HepG2 (cell line): ENCODE results near the gene SOHLH2.

Experiments
- ASH2L ChIP-seq: fragments of 300-600, 200-600 bp; sonication (generic); IDR thresholded peaks from 2 replicates; pipeline ENCODE4 v1.7.0; 2017; ENCODE audit warnings: low read depth, mild to moderate bottlenecking, moderate library complexity, mixed read lengths, low read length; ENCODE audit not compliant: insufficient read length
- EP300 ChIP-seq, 3 experiments: sonication (generic) in 1 of 3; formaldehyde crosslinking in 1 of 3; IDR thresholded peaks; 2 replicates each; pipeline versions ENCODE4 v1.5.1 to v1.6.1; 2011 to 2020; ENCODE audit warnings: low read depth in 2 of 3, low read length in 2 of 3, borderline replicate concordance in 1 of 3, improper control_type of control experiment in 1 of 3, mild to moderate bottlenecking in 1 of 3, missing genetic modification reagents in 1 of 3, moderate library complexity in 1 of 3
- HDAC2 ChIP-seq: sonication (generic); formaldehyde crosslinking; IDR thresholded peaks from 2 replicates; pipeline ENCODE4 v1.4.0; 2020; ENCODE audit warnings: missing genetic modification reagents
- KAT8 ChIP-seq: IDR thresholded peaks from 2 replicates; pipeline ENCODE4 v1.6.1; 2016; ENCODE audit warnings: missing genetic modification reagents, missing compliant biosample characterization
- KDM4B ChIP-seq: sonication (generic); formaldehyde crosslinking; IDR thresholded peaks from 2 replicates; pipeline ENCODE4 v1.4.0; 2020; ENCODE audit warnings: missing genetic modification reagents
- MYC ChIP-seq: sonication (generic); formaldehyde crosslinking; IDR thresholded peaks from 2 replicates; pipeline ENCODE4 v1.9.0; 2021; ENCODE audit warnings: missing genetic modification reagents, borderline replicate concordance
- PRDM15 ChIP-seq: sonication (generic); formaldehyde crosslinking; IDR thresholded peaks from 2 replicates; pipeline ENCODE4 v1.4.0; 2020; ENCODE audit warnings: missing genetic modification reagents
- TF ChIP-seq, protein P1 (sequence below): sonication (generic); formaldehyde crosslinking; IDR thresholded peaks from 2 replicates; pipeline ENCODE4 v1.5.0; 2020; ENCODE audit warnings: mild to moderate bottlenecking, missing genetic modification reagents, moderate library complexity

DNA sequence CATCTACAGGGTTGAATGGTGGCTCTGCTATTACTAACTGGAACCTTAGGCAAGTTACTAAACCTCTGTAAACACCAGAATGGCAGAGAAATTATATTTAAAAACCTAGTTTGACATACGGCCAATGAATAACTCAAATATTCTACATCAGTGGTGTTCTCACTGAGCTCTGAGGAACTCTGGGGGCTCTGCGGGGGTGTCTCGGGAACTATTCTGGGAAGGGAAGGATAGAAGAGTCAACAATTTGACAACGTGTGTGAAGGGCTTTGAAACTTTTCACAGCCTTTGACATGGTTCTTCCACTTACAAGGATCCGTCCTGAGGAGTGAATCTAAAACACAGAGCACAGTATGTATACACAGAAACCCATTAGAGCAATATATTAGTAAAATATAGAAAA is 38.7 kb downstream of the SOHLH2 start:
- TF ChIP-seq EP300 (IDR thresholded peaks at IDR 0.05; ENCODE audit: low read depth in 2 of 2, low read length in 2 of 2): no peak
- no peak for TF ChIP-seq EP300 (CRISPR knock-in tag; IDR thresholded peaks at IDR 0.05; ENCODE audit: borderline replicate concordance)
- TF ChIP-seq KAT8 (CRISPR knock-in tag): no peak
- no peak for TF ChIP-seq HDAC2 (CRISPR knock-in tag)
- no peak for TF ChIP-seq MYC (CRISPR knock-in tag)
- TF ChIP-seq ASH2L: no peak
- no peak for TF ChIP-seq PRDM15 (CRISPR knock-in tag)
- TF ChIP-seq, protein P1, sequence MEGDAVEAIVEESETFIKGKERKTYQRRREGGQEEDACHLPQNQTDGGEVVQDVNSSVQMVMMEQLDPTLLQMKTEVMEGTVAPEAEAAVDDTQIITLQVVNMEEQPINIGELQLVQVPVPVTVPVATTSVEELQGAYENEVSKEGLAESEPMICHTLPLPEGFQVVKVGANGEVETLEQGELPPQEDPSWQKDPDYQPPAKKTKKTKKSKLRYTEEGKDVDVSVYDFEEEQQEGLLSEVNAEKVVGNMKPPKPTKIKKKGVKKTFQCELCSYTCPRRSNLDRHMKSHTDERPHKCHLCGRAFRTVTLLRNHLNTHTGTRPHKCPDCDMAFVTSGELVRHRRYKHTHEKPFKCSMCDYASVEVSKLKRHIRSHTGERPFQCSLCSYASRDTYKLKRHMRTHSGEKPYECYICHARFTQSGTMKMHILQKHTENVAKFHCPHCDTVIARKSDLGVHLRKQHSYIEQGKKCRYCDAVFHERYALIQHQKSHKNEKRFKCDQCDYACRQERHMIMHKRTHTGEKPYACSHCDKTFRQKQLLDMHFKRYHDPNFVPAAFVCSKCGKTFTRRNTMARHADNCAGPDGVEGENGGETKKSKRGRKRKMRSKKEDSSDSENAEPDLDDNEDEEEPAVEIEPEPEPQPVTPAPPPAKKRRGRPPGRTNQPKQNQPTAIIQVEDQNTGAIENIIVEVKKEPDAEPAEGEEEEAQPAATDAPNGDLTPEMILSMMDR: no peak
- no peak for TF ChIP-seq KDM4B
